Cardiac muscle cell (in vitro differentiated cells and primary cell): ENCODE results near the gene LDLRAD4. TPM values are rescaled to one million over a fixed set of nuclear protein-coding genes. Genes with fewer than 3 reads are reported as not detected.

Source experiments
- DNase-seq, 2 donors: peaks; one replicate each; pipeline versions ENCODE4 v3.0.0 to v3.0.0-alpha.2; 2010 to 2017; ENCODE audit warnings: low read depth in 1 of 2, low spot score in 1 of 2
- H3K27ac ChIP-seq: fragments of 200-600 bp; sonication (generic); 2 replicates; pipeline ENCODE4 v1.5.1; 2016
- H3K27me3 ChIP-seq: fragments of 200-600 bp; sonication (generic); 2 replicates; pipeline ENCODE4 v1.6.0; 2016; ENCODE audit warnings: control low read depth
- H3K36me3 ChIP-seq: fragments of 200-600 bp; sonication (generic); 2 replicates; pipeline ENCODE4 v1.5.1; 2016; ENCODE audit warnings: control low read depth
- H3K4me1 ChIP-seq: fragments of 200-600 bp; sonication (generic); 2 replicates; pipeline ENCODE4 v1.8.1; 2017; ENCODE audit warnings: low read depth, mild to moderate bottlenecking, mixed run types
- H3K4me3 ChIP-seq: fragments of 200-600 bp; sonication (generic); 2 replicates; pipeline ENCODE4 v1.5.1; 2016; ENCODE audit warnings: mild to moderate bottlenecking
- H3K9me3 ChIP-seq: fragments of 200-600 bp; sonication (generic); 2 replicates; pipeline ENCODE4 v1.5.1; 2017; ENCODE audit warnings: low read depth, mild to moderate bottlenecking, control low read depth
- CTCF ChIP-seq: IDR thresholded peaks from 2 replicates; pipeline ENCODE4 v1.5.1; 2012; ENCODE audit warnings: low read depth, mild to moderate bottlenecking, low read length
- polyA plus RNA-seq: library from polyadenylated mRNA; unstranded; fragments of >200 nt; fragmentation: Nextera tagmentation; extraction: Ambion mirVana; gene quantifications from 2 replicates; pipeline ENCODE4 v1.2.1, GENCODE V29; 2016
- total RNA-seq: library from RNA; depleted of rRNA; stranded (reverse); fragments of >200 nt; gene quantifications from 2 replicates; pipeline ENCODE4 v1.2.3, GENCODE V29; 2016

LDLRAD4 gene
- total and polyA plus RNA-seq, 2 experiments from 2014 or later, result 10.5 to 11.5 TPM

DNA sequence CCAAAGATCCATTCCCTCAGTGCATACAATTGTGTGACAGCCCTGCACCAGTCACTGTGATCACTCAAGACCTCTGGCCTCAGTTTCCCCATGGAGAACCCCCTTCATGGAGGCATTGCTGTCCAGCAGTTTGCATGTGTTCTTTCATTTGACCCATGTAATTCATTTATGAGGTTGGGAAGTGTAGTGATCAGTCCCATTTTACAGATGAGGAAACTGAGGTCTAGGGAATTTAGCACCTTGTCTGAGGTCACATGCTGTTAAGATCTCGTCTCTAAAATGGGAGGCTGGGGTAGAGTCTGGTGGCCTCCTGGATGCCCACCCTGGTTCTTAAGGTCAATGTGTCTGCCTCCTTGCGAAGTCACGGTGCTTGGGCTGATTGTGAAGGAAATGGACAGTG, 19.1 kb downstream of the LDLRAD4 start:
- no peak for DNase-seq
- no peak overlapping the region for H3K27ac ChIP-seq
- no peak overlapping the region for H3K4me3 ChIP-seq
- H3K4me1 ChIP-seq, result no peaks in the 10 kb centered on the region
- no peak for TF ChIP-seq CTCF
- H3K27me3 ChIP-seq, result no peaks in the 10 kb centered on the region
- H3K9me3 ChIP-seq, result no peaks in the 10 kb centered on the region
- no peaks in the 10 kb centered on the region for H3K36me3 ChIP-seq

DNA sequence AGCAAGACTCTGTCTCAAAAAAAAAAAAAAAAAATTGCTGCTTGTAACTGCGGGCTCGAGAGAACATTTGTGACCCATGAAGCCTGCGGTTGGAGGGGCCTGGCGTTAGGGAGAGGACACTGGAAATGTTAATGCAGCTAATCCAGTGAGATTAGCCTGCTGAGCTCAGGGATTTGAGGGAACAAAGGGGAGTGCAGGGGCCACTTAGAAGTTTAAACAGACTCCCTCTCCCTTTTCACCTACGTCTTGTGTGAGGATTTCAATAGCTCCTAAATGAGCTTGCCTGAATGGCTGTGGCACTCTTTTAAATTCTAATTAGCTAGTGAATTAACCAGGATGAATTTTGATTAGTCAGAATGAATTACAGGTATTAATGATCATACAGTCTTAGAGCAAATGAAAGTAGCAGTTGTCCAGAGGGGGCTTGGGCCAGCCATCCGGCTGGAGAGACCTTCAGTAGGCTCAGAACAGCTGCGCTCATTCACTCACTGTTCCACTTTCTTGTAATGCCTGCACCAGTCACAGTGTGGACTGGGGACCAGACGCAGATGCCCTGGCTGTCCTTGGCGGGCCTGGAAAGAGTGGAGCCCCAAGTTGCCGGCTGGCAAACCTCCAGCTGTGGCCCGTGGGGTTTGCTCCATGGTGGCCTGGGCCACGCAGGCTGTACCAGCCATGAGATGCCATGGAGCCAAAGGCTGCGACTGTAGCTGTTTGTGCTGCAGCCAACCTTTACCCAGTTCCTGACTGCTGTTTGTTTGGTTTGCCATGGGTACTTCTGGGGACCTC, 20.8 kb downstream of the LDLRAD4 start:
- no peaks in the 10 kb centered on the region for H3K9me3 ChIP-seq
- no peaks in the 10 kb centered on the region for H3K27me3 ChIP-seq
- no peaks in the 10 kb centered on the region for H3K36me3 ChIP-seq
- DNase-seq, result no peak
- no peaks in the 10 kb centered on the region for H3K4me1 ChIP-seq
- H3K4me3 ChIP-seq, result no peak overlapping the region
- no peak for TF ChIP-seq CTCF
- H3K27ac ChIP-seq, result no peak overlapping the region

DNA sequence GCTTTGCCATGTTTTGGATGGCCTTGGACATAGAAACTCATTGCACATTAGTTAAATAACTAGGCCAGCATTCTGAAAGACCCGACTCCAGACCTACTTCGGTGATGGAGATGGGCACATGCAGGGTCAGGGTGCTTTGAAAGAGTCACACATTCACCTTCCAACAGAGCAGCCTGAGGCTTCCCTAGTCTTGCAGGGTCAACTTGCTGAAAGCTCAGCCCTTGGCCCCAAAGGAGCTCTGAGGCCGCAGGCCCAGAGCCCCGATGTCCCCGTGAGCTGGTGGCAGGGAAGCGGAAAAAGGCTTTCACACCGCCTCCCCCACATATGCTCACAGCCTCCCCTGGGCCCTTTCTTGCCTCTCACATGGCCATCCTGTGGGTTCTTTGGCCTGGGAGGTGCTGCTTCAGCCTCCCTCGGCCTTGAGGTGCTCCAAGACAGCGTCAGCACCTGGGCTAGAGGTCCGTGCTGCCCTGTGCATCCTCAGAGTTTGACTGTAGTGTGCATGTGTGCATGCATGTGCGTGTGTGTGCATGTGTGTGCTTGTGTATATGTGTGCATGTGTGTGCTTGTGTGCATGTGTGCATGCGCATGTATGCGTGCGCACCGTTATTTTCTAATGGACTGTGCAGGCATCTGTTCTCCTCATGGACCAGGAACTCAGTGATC, 21.6 kb downstream of the LDLRAD4 start:
- DNase-seq, result no peak
- Histone ChIP-seq H3K9me3 (no peaks in the 10 kb centered on the region), H3K27ac (no peak overlapping the region), H3K27me3 (no peaks in the 10 kb centered on the region), H3K36me3 (no peaks in the 10 kb centered on the region), H3K4me3 (no peak overlapping the region), H3K4me1 (no peaks in the 10 kb centered on the region)
- no peak for TF ChIP-seq CTCF

- TF ChIP-seq CTCF, result no peak
- H3K4me1 ChIP-seq, result no peaks in the 10 kb centered on the region
- no peak overlapping the region for H3K4me3 ChIP-seq
- no peak overlapping the region for H3K27ac ChIP-seq
- no peaks in the 10 kb centered on the region for H3K36me3 ChIP-seq
- H3K9me3 ChIP-seq, result no peaks in the 10 kb centered on the region
- DNase-seq, result no peak
- H3K27me3 ChIP-seq, result no peaks in the 10 kb centered on the region
These were observed 22.7 kb downstream of the LDLRAD4 start for GRCh38 chr18:13241083-13241892.

- no peak overlapping the region for H3K27ac ChIP-seq
- H3K4me3 ChIP-seq, result no peak overlapping the region
- no peak for TF ChIP-seq CTCF
- H3K36me3 ChIP-seq, result no peaks in the 10 kb centered on the region
- no peaks in the 10 kb centered on the region for H3K4me1 ChIP-seq
- no peak for DNase-seq
- H3K27me3 ChIP-seq, result no peaks in the 10 kb centered on the region
- H3K9me3 ChIP-seq, result no peaks in the 10 kb centered on the region
These were observed 23.3 kb downstream of the LDLRAD4 start for GRCh38 chr18:13241893-13242175.
